Left renal cortex interstitium (tissue), 4 donors: ENCODE measurements around the gene MBTPS2. TPM values are rescaled to one million over a fixed set of nuclear protein-coding genes. Genes with fewer than 3 reads are reported as not detected.
"Not testable (repeated sequence)": the region's sequence is repeated elsewhere in the genome, so short reads cannot be mapped to it uniquely, and the experiment has no call there.

Experiments
- DNase-seq, 4 donors: peaks; one replicate each; pipeline ENCODE4 v3.0.0-alpha.2; 2013; ENCODE audit warnings: low read depth in 4 of 4, low spot score in 2 of 4, missing footprints in 1 of 4
- polyA plus RNA-seq, 4 donors: library from polyadenylated mRNA; unstranded; fragments of 120-200 nt; gene quantifications; one replicate each; pipeline ENCODE4 v1.2.1, GENCODE V29; 2013; ENCODE audit not compliant: insufficient read length in 4 of 4

The MBTPS2 gene
- polyA plus RNA-seq, 4 donors = 27.2 to 36.5 (median 33.8) TPM

- no peak for DNase-seq
Observed at GRCh38 chrX:21855937-21856415, 16.6 kb downstream of the MBTPS2 start, which contains the start of gene YY2. YY2 (plus strand) TSS chrX:21855987; CDS start chrX:21856485, 498 bp downstream.

- no peak for DNase-seq
Observed at GRCh38 chrX:21856504-21856903, 17.1 kb downstream of the MBTPS2 start.

GRCh38 chrX:21863241-21863640, 23.8 kb downstream of the MBTPS2 start:
- DNase-seq = no peak

GRCh38 chrX:21865436-21865835, 26.0 kb downstream of the MBTPS2 start:
- DNase-seq = no peak

- DNase-seq = no peak
Observed at GRCh38 chrX:21870494-21870893, 31.1 kb downstream of the MBTPS2 start.

GRCh38 chrX:21873063-21873775, 33.8 kb downstream of the MBTPS2 start:
- DNase-seq = no peak

- not testable (repeated sequence) for DNase-seq
Observed at GRCh38 chrX:21874182-21874581, 34.8 kb downstream of the MBTPS2 start.

GRCh38 chrX:21875013-21875412, 35.6 kb downstream of the MBTPS2 start:
- no peak for DNase-seq

GRCh38 chrX:21881881-21882574, 42.6 kb downstream of the MBTPS2 start:
- DNase-seq = no peak

GRCh38 chrX:21883258-21883657, 43.8 kb downstream of the MBTPS2 start:
- no peak for DNase-seq

- no peak for DNase-seq
Observed at GRCh38 chrX:21885568-21885967, 46.2 kb downstream of the MBTPS2 start.

- DNase-seq = no peak
Observed at GRCh38 chrX:21905313-21905712, 65.9 kb downstream of the MBTPS2 start.

GRCh38 chrX:21905953-21906352, 66.5 kb downstream of the MBTPS2 start:
- no peak for DNase-seq

- DNase-seq = no peak
Observed at GRCh38 chrX:21907260-21907659, 67.8 kb downstream of the MBTPS2 start.

- DNase-seq = no peak
Observed at GRCh38 chrX:21911481-21911880, 72.1 kb downstream of the MBTPS2 start.

GRCh38 chrX:21912220-21912619, 72.8 kb downstream of the MBTPS2 start:
- DNase-seq = no peak

GRCh38 chrX:21912989-21913388, 73.6 kb downstream of the MBTPS2 start:
- no peak for DNase-seq

- DNase-seq = no peak
Observed at GRCh38 chrX:21926116-21926515, 86.7 kb downstream of the MBTPS2 start.

- DNase-seq = no peak
Observed at GRCh38 chrX:21926527-21927278, 87.3 kb downstream of the MBTPS2 start.

GRCh38 chrX:21929209-21929608, 89.8 kb downstream of the MBTPS2 start:
- DNase-seq = no peak

- no peak for DNase-seq
Observed at GRCh38 chrX:21930986-21931385, 91.6 kb downstream of the MBTPS2 start.
